COR-L47 (cell line): ENCODE data around the gene ATL2.

Experiments used
- DNase-seq: peaks from one replicate; lab custom pipeline; 2025; lab: John Stamatoyannopoulos, UW

The ATL2 gene

GRCh38 chr2:38248255-38248654, 128.8 kb downstream of the ATL2 start:
- no peak for DNase-seq

- DNase-seq = no peak
Observed at GRCh38 chr2:38246105-38246504, 131.0 kb downstream of the ATL2 start.

- no peak for DNase-seq
Observed at GRCh38 chr2:38245114-38245641, 131.9 kb downstream of the ATL2 start.

DNA sequence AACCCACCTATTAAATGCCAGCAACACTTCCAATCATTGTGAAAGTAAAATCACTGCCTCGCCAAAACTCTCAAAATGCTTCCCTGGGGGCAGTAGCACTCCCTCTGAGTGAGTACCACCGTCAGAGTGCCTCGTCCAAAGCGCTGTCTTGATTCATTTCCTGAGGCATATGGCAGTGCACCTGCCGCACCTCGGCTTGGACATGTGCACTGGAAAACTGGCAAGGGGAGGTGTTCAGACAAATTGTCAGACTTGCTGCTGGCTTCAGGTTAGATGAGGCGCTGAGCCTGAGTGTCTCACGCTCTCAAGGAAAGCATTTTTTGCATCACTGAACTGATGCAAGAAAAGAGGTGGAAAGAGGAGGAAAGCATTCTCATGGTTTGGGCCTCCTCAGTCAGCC, 132.8 kb downstream of the ATL2 start:
- no peak for DNase-seq
